IMR-90 (cell line): Measurements from ENCODE around the gene ABITRAM. TPM values are rescaled to one million over a fixed set of nuclear protein-coding genes. Genes with fewer than 3 reads are reported as not detected.

Source experiments
- ATAC-seq: fragments of 200-7000 bp; cut with Tn5 transposase; 2 replicates; pipeline ENCODE4 v1.9.1; 2020; ENCODE audit warnings: low read depth, mild to moderate bottlenecking, moderate library complexity
- BruUV-seq: library from RNA; stranded (reverse); fragments of 400-500 nt; replicated peaks from 2 replicates; lab custom pipeline; 2021; lab: Mats Ljungman, UMichigan
- CTCF ChIA-PET: fragments of 300-600 bp; formaldehyde crosslinking; extraction: SDS; loops from one replicate; lab custom pipeline; 2021; ENCODE audit warnings: antibody characterized with exemption; lab: Yijun Ruan, JAX
- POLR2A ChIA-PET: fragments of 300-600 bp; sonication (Branson Sonifier 250); formaldehyde crosslinking; loops from one replicate; lab custom pipeline; 2022; ENCODE audit warnings: antibody characterized with exemption; ENCODE audit not compliant: unreplicated experiment; lab: Charles Lee
- DNase-seq: peaks from one replicate; pipeline ENCODE4 v3.0.0; 2013
- H2AFZ ChIP-seq: replicated peaks from 2 replicates; pipeline ENCODE3; 2013; ENCODE audit warnings: low read length, mild to moderate bottlenecking; ENCODE audit not compliant: poor library complexity
- H2AK5ac ChIP-seq: 2 replicates; pipeline ENCODE4 v1.6.1; 2013; ENCODE audit warnings: low read depth, low read length, inconsistent platforms
- H2AK9ac ChIP-seq: replicated peaks from 2 replicates; pipeline ENCODE3; 2013; ENCODE audit warnings: mild to moderate bottlenecking, low read depth, low read length, moderate library complexity; ENCODE audit not compliant: poor library complexity
- H2BK120ac ChIP-seq: 2 replicates; pipeline ENCODE4 v1.6.1; 2013; ENCODE audit warnings: low read depth, low read length, inconsistent platforms
- H2BK15ac ChIP-seq: 3 replicates; pipeline ENCODE4 v1.6.1; 2013; ENCODE audit warnings: low read depth, low read length, inconsistent platforms
- H2BK20ac ChIP-seq: 2 replicates; pipeline ENCODE4 v1.6.1; 2013; ENCODE audit warnings: low read depth, mild to moderate bottlenecking, inconsistent platforms, low read length, moderate library complexity
- H2BK5ac ChIP-seq: 2 replicates; pipeline ENCODE4 v1.6.1; 2013; ENCODE audit warnings: mild to moderate bottlenecking, low read depth, low read length, inconsistent platforms; ENCODE audit not compliant: poor library complexity, severe bottlenecking
- H3K14ac ChIP-seq: replicated peaks from 2 replicates; pipeline ENCODE4 v1.6.1; 2013; ENCODE audit warnings: low read depth, low read length, inconsistent platforms
- H3K18ac ChIP-seq: 2 replicates; pipeline ENCODE4 v1.6.1; 2013; ENCODE audit warnings: low read depth, low read length, control low read depth
- H3K23ac ChIP-seq: 2 replicates; pipeline ENCODE4 v1.6.1; 2013; ENCODE audit warnings: low read depth, low read length, inconsistent platforms
- H3K27ac ChIP-seq: 2 replicates; pipeline ENCODE4 v1.5.1; 2013; ENCODE audit warnings: mild to moderate bottlenecking, control low read depth, low read length; ENCODE audit not compliant: insufficient read depth
- H3K27me3 ChIP-seq: 2 replicates; pipeline ENCODE4 v1.6.1; 2013; ENCODE audit warnings: low read length; ENCODE audit not compliant: control insufficient read depth, insufficient read depth
- H3K36me3 ChIP-seq: 2 replicates; pipeline ENCODE4 v1.6.1; 2013; ENCODE audit warnings: low read length, mixed read lengths; ENCODE audit not compliant: control insufficient read depth, insufficient read depth
- H3K4ac ChIP-seq: 2 replicates; pipeline ENCODE4 v1.6.1; 2013; ENCODE audit warnings: low read depth, low read length, inconsistent platforms
- H3K4me1 ChIP-seq: 2 replicates; pipeline ENCODE4 v1.6.1; 2013; ENCODE audit warnings: low read length, mixed read lengths; ENCODE audit not compliant: control insufficient read depth, insufficient read depth
- H3K4me2 ChIP-seq: 2 replicates; pipeline ENCODE4 v1.6.1; 2013; ENCODE audit warnings: low read depth, mild to moderate bottlenecking, control low read depth, low read length, moderate library complexity
- H3K4me3 ChIP-seq: 2 replicates; pipeline ENCODE4 v1.5.1; 2013; ENCODE audit warnings: low read depth, mild to moderate bottlenecking, control low read depth, low read length, moderate library complexity; ENCODE audit not compliant: insufficient read depth
- H3K56ac ChIP-seq: 2 replicates; pipeline ENCODE4 v1.6.1; 2013; ENCODE audit warnings: low read length, inconsistent platforms; ENCODE audit not compliant: insufficient read depth; ENCODE audit errors: extremely low read depth
- H3K79me1 ChIP-seq, 2 experiments: 2 replicates each; pipeline ENCODE4 v1.6.1; 2013; ENCODE audit warnings: low read length in 2 of 2, inconsistent platforms in 1 of 2, low read depth in 1 of 2
- H3K9ac ChIP-seq: 2 replicates; pipeline ENCODE4 v1.6.1; 2013; ENCODE audit warnings: low read depth, low read length, control low read depth
- H3K9me1 ChIP-seq: 2 replicates; pipeline ENCODE4 v1.6.1; 2013; ENCODE audit warnings: low read length, inconsistent platforms; ENCODE audit not compliant: insufficient read depth
- H3K9me3 ChIP-seq: 2 replicates; pipeline ENCODE4 v1.6.1; 2013; ENCODE audit warnings: low read length; ENCODE audit not compliant: control insufficient read depth, insufficient read depth
- H4K20me1 ChIP-seq: 2 replicates; pipeline ENCODE4 v1.6.1; 2013; ENCODE audit warnings: low read length, inconsistent platforms; ENCODE audit not compliant: insufficient read depth
- H4K5ac ChIP-seq: 2 replicates; pipeline ENCODE4 v1.6.1; 2013; ENCODE audit warnings: mild to moderate bottlenecking, low read depth, low read length, control low read depth
- H4K8ac ChIP-seq, 2 experiments: 2 replicates each; pipeline ENCODE4 v1.6.1; 2013; ENCODE audit warnings: low read depth in 2 of 2, low read length in 2 of 2, control low read depth in 1 of 2, inconsistent platforms in 1 of 2
- H4K91ac ChIP-seq: 2 replicates; pipeline ENCODE4 v1.6.1; 2013; ENCODE audit warnings: low read depth, low read length, inconsistent platforms; ENCODE audit not compliant: insufficient read depth
- BHLHE40 ChIP-seq: fragments of 150-350 bp; IDR thresholded peaks from 2 replicates; pipeline ENCODE4 v1.6.1; 2016; ENCODE audit warnings: mild to moderate bottlenecking, low read depth, low read length
- CHD1 ChIP-seq: IDR thresholded peaks from 2 replicates; pipeline ENCODE4 v1.6.1; 2012; ENCODE audit warnings: low read depth, low read length, improper control_type of control experiment
- FOS ChIP-seq: fragments of 150-350 bp; IDR thresholded peaks from 2 replicates; pipeline ENCODE4 v1.6.1; 2016; ENCODE audit warnings: low read depth, low read length
- MAFK ChIP-seq: IDR thresholded peaks from 2 replicates; pipeline ENCODE4 v1.6.1; 2012; ENCODE audit warnings: low read depth, low read length, improper control_type of control experiment
- MAZ ChIP-seq: IDR thresholded peaks from 2 replicates; pipeline ENCODE4 v1.6.1; 2012; ENCODE audit warnings: low read depth, mild to moderate bottlenecking, low read length, improper control_type of control experiment, moderate library complexity, borderline replicate concordance
- MXI1 ChIP-seq: IDR thresholded peaks from 2 replicates; pipeline ENCODE4 v1.6.1; 2012; ENCODE audit warnings: low read depth, mild to moderate bottlenecking, low read length, moderate library complexity, borderline replicate concordance
- NFE2L2 ChIP-seq: fragments of 150-350 bp; IDR thresholded peaks from 2 replicates; pipeline ENCODE4 v1.6.1; 2016; ENCODE audit warnings: low read depth, mild to moderate bottlenecking, low read length
- POLR2A ChIP-seq: IDR thresholded peaks from 2 replicates; pipeline ENCODE4 v1.6.1; 2012; ENCODE audit warnings: mild to moderate bottlenecking, low read depth, low read length
- RAD21 ChIP-seq: IDR thresholded peaks from 2 replicates; pipeline ENCODE4 v1.6.1; 2012; ENCODE audit warnings: low read length, improper control_type of control experiment
- RFX5 ChIP-seq: IDR thresholded peaks from 2 replicates; pipeline ENCODE4 v1.8.0; 2012; ENCODE audit warnings: low read depth, mild to moderate bottlenecking, low read length, moderate library complexity
- SMC3 ChIP-seq: fragments of 150-350 bp; IDR thresholded peaks from 2 replicates; pipeline ENCODE4 v1.6.1; 2016; ENCODE audit warnings: low read depth, mild to moderate bottlenecking, antibody characterized with exemption, low read length, moderate library complexity
- USF2 ChIP-seq: fragments of 150-350 bp; IDR thresholded peaks from 2 replicates; pipeline ENCODE4 v1.6.1; 2017; ENCODE audit warnings: mild to moderate bottlenecking, antibody characterized with exemption, low read length, low read depth
- dilution Hi-C: fragments of 300-500 bp; cut with HindIII; formaldehyde crosslinking; loops from one replicate; pipeline ENCODE4 v1.14.3; 2018; ENCODE audit warnings: low sequenced_read_pairs; ENCODE audit not compliant: unreplicated experiment
- in situ Hi-C: fragments of 300-500 bp; cut with MboI; formaldehyde crosslinking; loops from 3 replicates; pipeline ENCODE4 v1.14.3; 2019; ENCODE audit warnings: low sequenced_read_pairs, inconsistent platforms, mixed read lengths
- intact Hi-C: fragments of 100-400 bp; cut with micrococcal nuclease; formaldehyde crosslinking; loops from 2 replicates; pipeline ENCODE4 v1.10.0; 2022
- polyA plus RNA-seq, 3 experiments: library from polyadenylated mRNA; depleted of rRNA; stranded (reverse); fragments of >200 nt; gene quantifications; 2 replicates each; pipeline ENCODE4 v1.2.3, GENCODE V29; 2012; ENCODE audit warnings: low replicate concordance in 1 of 3
- total RNA-seq: library from RNA; depleted of rRNA; stranded (reverse); fragments of >200 nt; gene quantifications from 2 replicates; pipeline ENCODE4 v1.2.3, GENCODE V29; 2012

Gene ABITRAM
- total and polyA plus RNA-seq, 2 of the 4 experiments (the other 2 are of a cell fraction), result 8.6 to 10.3 TPM

GRCh38 chr9:108924466-108924865 lies 9.7 kb upstream of the ABITRAM start:
- Histone ChIP-seq H3K56ac (no peak overlapping the region), H3K4me3 (no peak overlapping the region), H3K27me3 (no peaks in the 10 kb centered on the region), H3K9me1 (no peaks in the 10 kb centered on the region), H3K27ac (no peak overlapping the region), H2BK120ac (no peak overlapping the region), H3K4ac (no peak overlapping the region), H2AFZ (no peak overlapping the region), H3K23ac (no peak overlapping the region), H3K18ac (no peak overlapping the region), H4K8ac (no peak overlapping the region), H2BK5ac (no peak overlapping the region), H2AK5ac (no peak overlapping the region), H3K79me1 (peaks cover 4 to 5% of the 10 kb centered on the region in 2 experiments; a peak in 3 of 4 replicates), H2AK9ac (no peak overlapping the region), H3K4me2 (no peak overlapping the region), H3K4me1 (no peaks in the 10 kb centered on the region), H4K91ac (no peak overlapping the region), H4K5ac (no peak overlapping the region), H3K9me3 (no peaks in the 10 kb centered on the region), H3K36me3 (peaks cover 22% of the 10 kb centered on the region), H2BK15ac (no peak overlapping the region), H3K14ac (no peak overlapping the region), H3K9ac (no peak overlapping the region), H2BK20ac (no peak overlapping the region), H4K20me1 (no peaks in the 10 kb centered on the region)
- no peak for DNase-seq
- ChIA-PET POLR2A (no interaction called here), CTCF (no interaction called here)
- ATAC-seq, result no peak
- TF ChIP-seq RAD21 (no peak), MAZ (no peak), FOS (no peak), RFX5 (no peak), SMC3 (no peak), MXI1 (no peak), BHLHE40 (no peak), MAFK (no peak), USF2 (no peak), CHD1 (no peak), NFE2L2 (no peak), POLR2A (no peak)
- no TSS peak for BruUV-seq
- intact Hi-C loops, result no loop called here
- in situ Hi-C loops, result no loop called here
- dilution Hi-C loops, result no loop called here
